Loucy (cell line): Measurements from ENCODE around the gene UBN1.

Source experiments
- H2AFZ ChIP-seq: fragments of 200-600 bp; sonication (generic); 2 replicates; pipeline ENCODE4 v1.6.0; 2016; ENCODE audit warnings: antibody characterized with exemption, mild to moderate bottlenecking, low read length, moderate library complexity
- H3F3A ChIP-seq: fragments of 200-600 bp; 2 replicates; pipeline ENCODE4 v1.6.0; 2016; ENCODE audit warnings: antibody characterized with exemption, low read depth, mild to moderate bottlenecking
- H3K27me3 ChIP-seq: fragments of 200-600 bp; sonication (generic); 2 replicates; pipeline ENCODE4 v1.6.1; 2014; ENCODE audit warnings: low read length, mild to moderate bottlenecking; ENCODE audit not compliant: insufficient read depth, poor library complexity, severe bottlenecking
- H3K36me3 ChIP-seq: fragments of 200-600 bp; sonication (generic); 2 replicates; pipeline ENCODE4 v1.6.1; 2016; ENCODE audit warnings: low read length; ENCODE audit not compliant: insufficient read depth
- H3K4me1 ChIP-seq: fragments of 200-600 bp; sonication (generic); 2 replicates; pipeline ENCODE4 v1.5.1; 2014; ENCODE audit warnings: low read length, mild to moderate bottlenecking; ENCODE audit not compliant: insufficient read depth, poor library complexity, severe bottlenecking
- H3K4me2 ChIP-seq: fragments of 200-600 bp; sonication (generic); 2 replicates; pipeline ENCODE4 v1.6.0; 2014; ENCODE audit warnings: antibody characterized with exemption, low read length, low read depth, mild to moderate bottlenecking; ENCODE audit not compliant: poor library complexity, severe bottlenecking
- H3K4me3 ChIP-seq: fragments of 200-600 bp; sonication (generic); 2 replicates; pipeline ENCODE4 v1.5.1; 2014; ENCODE audit warnings: low read length, mild to moderate bottlenecking, mixed read lengths; ENCODE audit not compliant: poor library complexity, severe bottlenecking
- H3K79me2 ChIP-seq: fragments of 200-600 bp; sonication (generic); 2 replicates; pipeline ENCODE4 v1.6.1; 2014; ENCODE audit warnings: low read length; ENCODE audit not compliant: insufficient read depth
- H3K9ac ChIP-seq: fragments of 200-600 bp; sonication (generic); 2 replicates; pipeline ENCODE4 v1.6.0; 2014; ENCODE audit warnings: mild to moderate bottlenecking, low read depth, low read length, moderate library complexity; ENCODE audit not compliant: poor library complexity, severe bottlenecking
- H3K9me2 ChIP-seq: fragments of 200-600 bp; sonication (generic); replicated peaks from 2 replicates; pipeline ENCODE4 v1.6.1; 2016; ENCODE audit warnings: low read depth, low read length, mixed read lengths
- H3K9me3 ChIP-seq: fragments of 200-600 bp; sonication (generic); 2 replicates; pipeline ENCODE4 v1.6.1; 2014; ENCODE audit warnings: mild to moderate bottlenecking, antibody characterized with exemption, low read length, low read depth; ENCODE audit not compliant: insufficient read depth
- H4K20me1 ChIP-seq: fragments of 200-600 bp; sonication (generic); 2 replicates; pipeline ENCODE4 v1.6.0; 2014; ENCODE audit warnings: antibody characterized with exemption, low read length, mild to moderate bottlenecking; ENCODE audit not compliant: insufficient read depth, poor library complexity, severe bottlenecking
- CTCF ChIP-seq: fragments of 200-600 bp; sonication (generic); conservative IDR thresholded peaks from 2 replicates; pipeline ENCODE4 v1.5.1; 2014; ENCODE audit warnings: mild to moderate bottlenecking, antibody characterized with exemption, low read length
- EZH2phosphoT487 ChIP-seq: fragments of 200-600 bp; IDR thresholded peaks from 2 replicates; pipeline ENCODE4 v1.6.1; 2018; ENCODE audit warnings: antibody characterized with exemption, mild to moderate bottlenecking, moderate library complexity, borderline replicate concordance

Gene UBN1

GRCh38 chr16:4909825-4910224 is 62.5 kb downstream of the UBN1 start:
- no peaks in the 10 kb centered on the region for H4K20me1 ChIP-seq
- H3K4me1 ChIP-seq = no peaks in the 10 kb centered on the region
- H3K27me3 ChIP-seq = no peaks in the 10 kb centered on the region
- no peak overlapping the region for H3K4me3 ChIP-seq
- H3K36me3 ChIP-seq = no peaks in the 10 kb centered on the region
- no peaks in the 10 kb centered on the region for H3F3A ChIP-seq
- H3K4me2 ChIP-seq = no peak overlapping the region
- no peaks in the 10 kb centered on the region for H3K79me2 ChIP-seq
- no peak overlapping the region for H2AFZ ChIP-seq
- no peak overlapping the region for H3K9ac ChIP-seq
- no peaks in the 10 kb centered on the region for H3K9me2 ChIP-seq
- H3K9me3 ChIP-seq = no peaks in the 10 kb centered on the region
- TF ChIP-seq EZH2phosphoT487 (no peak), CTCF (no peak)

- no peaks in the 10 kb centered on the region for H3K9me2 ChIP-seq
- H3K9me3 ChIP-seq = no peaks in the 10 kb centered on the region
- no peak overlapping the region for H3K4me3 ChIP-seq
- H3K9ac ChIP-seq = no peak overlapping the region
- H4K20me1 ChIP-seq = no peaks in the 10 kb centered on the region
- no peaks in the 10 kb centered on the region for H3K4me1 ChIP-seq
- no peaks in the 10 kb centered on the region for H3K79me2 ChIP-seq
- H3K4me2 ChIP-seq = no peak overlapping the region
- H2AFZ ChIP-seq = no peak overlapping the region
- H3K27me3 ChIP-seq = no peaks in the 10 kb centered on the region
- TF ChIP-seq EZH2phosphoT487 (no peak), CTCF (no peak)
- no peaks in the 10 kb centered on the region for H3F3A ChIP-seq
- H3K36me3 ChIP-seq = no peaks in the 10 kb centered on the region
These were observed 63.5 kb downstream of the UBN1 start for GRCh38 chr16:4910828-4911227.

GRCh38 chr16:4911970-4912386 is 64.7 kb downstream of the UBN1 start:
- H3K36me3 ChIP-seq = no peaks in the 10 kb centered on the region
- no peak overlapping the region for H2AFZ ChIP-seq
- H3K79me2 ChIP-seq = no peaks in the 10 kb centered on the region
- H4K20me1 ChIP-seq = no peaks in the 10 kb centered on the region
- no peak for TF ChIP-seq EZH2phosphoT487
- no peak for TF ChIP-seq CTCF
- no peaks in the 10 kb centered on the region for H3K9me3 ChIP-seq
- no peak overlapping the region for H3K4me2 ChIP-seq
- H3K9me2 ChIP-seq = no peaks in the 10 kb centered on the region
- no peak overlapping the region for H3K4me3 ChIP-seq
- H3K27me3 ChIP-seq = no peaks in the 10 kb centered on the region
- H3F3A ChIP-seq = no peaks in the 10 kb centered on the region
- H3K4me1 ChIP-seq = no peaks in the 10 kb centered on the region
- H3K9ac ChIP-seq = no peak overlapping the region
